Thymus (tissue), 11 donors: Measurements from ENCODE around the gene PNMA8A. TPM values are rescaled to one million over a fixed set of nuclear protein-coding genes. Genes with fewer than 3 reads are reported as not detected.

Experiments used
- DNase-seq, 9 donors: peaks; one replicate each; pipeline ENCODE4 v3.0.0-alpha.2; 2013; ENCODE audit warnings: low spot score in 9 of 9, low read depth in 6 of 9, missing footprints in 1 of 9
- H3K27ac ChIP-seq, 2 donors: one replicate each; pipeline ENCODE4 v1.5.1; 2013; ENCODE audit warnings: control low read depth in 1 of 2, low read depth in 1 of 2, low read length in 1 of 2, mild to moderate bottlenecking in 1 of 2, moderate library complexity in 1 of 2
- H3K27me3 ChIP-seq, 2 donors: one replicate each; pipeline ENCODE4 v1.5.1; 2013; ENCODE audit warnings: low read length in 1 of 2; ENCODE audit not compliant: control insufficient read depth in 2 of 2, insufficient read depth in 1 of 2
- H3K36me3 ChIP-seq, 2 donors: one replicate each; pipeline ENCODE4 v1.5.1; 2013; ENCODE audit warnings: low read length in 1 of 2, mild to moderate bottlenecking in 1 of 2, moderate library complexity in 1 of 2; ENCODE audit not compliant: control insufficient read depth in 2 of 2, insufficient read depth in 2 of 2
- H3K4me1 ChIP-seq, 2 donors: one replicate each; pipeline ENCODE4 v1.5.1; 2013; ENCODE audit warnings: low read length in 2 of 2; ENCODE audit not compliant: control insufficient read depth in 2 of 2, insufficient read depth in 2 of 2
- H3K4me3 ChIP-seq, 2 donors: one replicate each; pipeline ENCODE4 v1.5.1; 2013; ENCODE audit warnings: low read length in 2 of 2, control low read depth in 1 of 2, mild to moderate bottlenecking in 1 of 2
- H3K9me3 ChIP-seq, 2 donors: one replicate each; pipeline ENCODE4 v1.5.1; 2013; ENCODE audit warnings: low read length in 1 of 2, mild to moderate bottlenecking in 1 of 2; ENCODE audit not compliant: control insufficient read depth in 2 of 2, insufficient read depth in 1 of 2
- WGBS: extraction: QIAGEN DNeasy Blood & Tissue Kit; methylation state at CpG from one replicate; pipeline ENCODE4 v1.1.7; 2013; 5-methylcytosine and 5-hydroxymethylcytosine counted together
- polyA plus RNA-seq: library from polyadenylated mRNA; stranded (reverse); fragments of 200-250 nt; gene quantifications from one replicate; pipeline ENCODE4 v1.2.3, GENCODE V29; 2013
- total RNA-seq: library from RNA; stranded (reverse); fragments of 120-200 nt; gene quantifications from one replicate; pipeline ENCODE4 v1.2.4, GENCODE V29; 2013
- donor health status: healthy.

The PNMA8A gene
- total and polyA plus RNA-seq, 2 donors, result 9.7 to 45.4 TPM

- peaks cover 22 to 46% of the 10 kb centered on the region in 2 donors for H3K27me3 ChIP-seq
- no peaks in the 10 kb centered on the region for H3K36me3 ChIP-seq
- 44% methylated on average over 10 of the region's 10 CpGs for WGBS
- no peak overlapping the region for H3K4me3 ChIP-seq
- H3K9me3 ChIP-seq, result no peaks in the 10 kb centered on the region
- H3K4me1 ChIP-seq, result peaks cover 0 to 7% of the 10 kb centered on the region in 2 donors
- no peak overlapping the region for H3K27ac ChIP-seq
- DNase-seq, result no peak
Observed at GRCh38 chr19:46431824-46432223, 39.5 kb downstream of the PNMA8A start.

- Histone ChIP-seq H3K9me3 (no peaks in the 10 kb centered on the region), H3K4me1 (peaks cover 0 to 8% of the 10 kb centered on the region in 2 donors), H3K4me3 (no peak overlapping the region), H3K36me3 (no peaks in the 10 kb centered on the region), H3K27ac (no peak overlapping the region), H3K27me3 (peaks cover 36 to 63% of the 10 kb centered on the region in 2 donors)
- DNase-seq, result no peak
- WGBS, result 83% methylated on average over 4 of the region's 4 CpGs
Observed at GRCh38 chr19:46429999-46430398, 41.4 kb downstream of the PNMA8A start.

DNA sequence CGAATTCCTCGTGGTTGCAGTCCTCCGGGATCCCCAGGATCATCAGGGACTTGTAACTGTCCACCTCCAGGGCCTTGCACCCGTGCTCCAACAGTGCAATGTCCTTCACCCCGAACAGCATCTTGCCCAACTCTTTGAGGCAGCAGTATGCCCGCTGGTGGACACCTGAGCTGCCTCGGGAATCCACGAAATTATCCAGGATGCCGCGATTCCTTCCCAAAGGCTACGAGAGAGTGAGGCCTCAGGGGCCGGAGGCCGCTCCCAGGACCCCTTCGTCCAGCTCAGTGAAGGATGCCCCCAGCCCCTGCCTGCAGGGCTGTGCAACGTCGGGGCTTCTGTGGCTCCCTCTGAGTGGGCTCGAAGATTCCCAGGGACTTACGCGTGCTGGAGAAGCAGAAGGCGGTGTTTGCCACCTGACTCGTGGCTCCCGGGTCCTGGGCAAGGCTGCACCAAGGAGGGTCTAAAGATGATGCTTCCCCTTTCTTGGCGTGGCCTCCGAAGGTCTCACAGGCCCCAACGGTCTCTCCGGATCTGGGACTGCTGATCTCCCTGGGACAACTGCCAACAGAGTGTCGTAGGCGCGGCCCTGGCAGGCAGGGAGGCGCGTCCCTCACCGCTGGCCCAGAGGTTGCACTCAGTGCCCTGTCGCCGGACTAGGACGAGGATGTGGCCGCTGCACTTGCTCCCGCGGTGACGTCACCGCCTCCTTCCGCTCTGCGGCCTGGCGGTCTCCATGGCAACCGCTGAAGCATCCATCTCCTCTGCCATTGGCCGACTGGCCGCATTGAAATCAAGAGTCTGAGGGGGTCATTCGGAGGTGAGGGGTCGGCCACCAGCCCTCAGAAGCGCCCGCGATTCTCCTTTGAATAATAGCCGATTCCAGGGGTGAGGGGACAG, 42.9 kb downstream of the PNMA8A start, which contains the start of gene PNMA8C:
TSS of gene PNMA8C (minus strand) at position 698 of the 897 bp plus-strand sequence. CDS start at position 121, 577 bp downstream.
- no peaks in the 10 kb centered on the region for H3K9me3 ChIP-seq
- H3K27me3 ChIP-seq, result peaks cover 38 to 71% of the 10 kb centered on the region in 2 donors
- peaks cover 0 to 8% of the 10 kb centered on the region in 2 donors for H3K4me1 ChIP-seq
- H3K4me3 ChIP-seq, result no peak within 1 kb of the TSS
- DNase-seq, result no peak
- H3K27ac ChIP-seq, result no peak within 1 kb of the TSS
- no peaks in the 10 kb centered on the region for H3K36me3 ChIP-seq
- 29% methylated on average over 52 of the region's 52 CpGs for whole genome bisulfite sequencing

- Histone ChIP-seq H3K4me1 (peaks cover 0 to 8% of the 10 kb centered on the region in 2 donors), H3K27me3 (peaks cover 38 to 74% of the 10 kb centered on the region in 2 donors), H3K27ac (no peak overlapping the region), H3K36me3 (no peaks in the 10 kb centered on the region), H3K4me3 (no peak overlapping the region), H3K9me3 (no peaks in the 10 kb centered on the region)
- DNase-seq, result no peak
- WGBS, result 89% methylated on average over 17 of the region's 17 CpGs
Observed at GRCh38 chr19:46427518-46428045, 43.8 kb downstream of the PNMA8A start.

GRCh38 chr19:46426506-46427162, 44.7 kb downstream of the PNMA8A start:
- Histone ChIP-seq H3K4me1 (peaks cover 0 to 8% of the 10 kb centered on the region in 2 donors), H3K36me3 (no peaks in the 10 kb centered on the region), H3K27me3 (peaks cover 38 to 70% of the 10 kb centered on the region in 2 donors), H3K4me3 (peak overlapping the region; percentile 37 to 40), H3K27ac (peak overlapping the region in 1 of 2 donors; percentile 31), H3K9me3 (no peaks in the 10 kb centered on the region)
- WGBS, result 5% methylated on average over 32 of the region's 32 CpGs
- DNase-seq, result peak in 3 of 9 donors; percentile 17 to 42 (median 36)

- Histone ChIP-seq H3K4me3 (peak overlapping the region; percentile 37 to 40), H3K4me1 (peaks cover 0 to 8% of the 10 kb centered on the region in 2 donors), H3K27me3 (peaks cover 38 to 67% of the 10 kb centered on the region in 2 donors), H3K9me3 (no peaks in the 10 kb centered on the region), H3K27ac (no peak overlapping the region), H3K36me3 (no peaks in the 10 kb centered on the region)
- no peak for DNase-seq
- 3% methylated on average over 10 of the region's 10 CpGs for WGBS
Observed at GRCh38 chr19:46426035-46426505, 45.3 kb downstream of the PNMA8A start.

- WGBS, result 93% methylated on average over 5 of the region's 5 CpGs
- Histone ChIP-seq H3K36me3 (no peaks in the 10 kb centered on the region), H3K27me3 (peaks cover 29 to 50% of the 10 kb centered on the region in 2 donors), H3K4me1 (peaks cover 0 to 3% of the 10 kb centered on the region in 2 donors), H3K27ac (no peak overlapping the region), H3K9me3 (no peaks in the 10 kb centered on the region), H3K4me3 (no peak overlapping the region)
- no peak for DNase-seq
Observed at GRCh38 chr19:46423188-46423587, 48.2 kb downstream of the PNMA8A start.

- no peak overlapping the region for H3K27ac ChIP-seq
- peaks cover 21 to 46% of the 10 kb centered on the region in 2 donors for H3K27me3 ChIP-seq
- no peak overlapping the region for H3K4me3 ChIP-seq
- no peaks in the 10 kb centered on the region for H3K36me3 ChIP-seq
- WGBS, result 85% methylated on average over 2 of the region's 2 CpGs
- no peak for DNase-seq
- H3K9me3 ChIP-seq, result no peaks in the 10 kb centered on the region
- H3K4me1 ChIP-seq, result peaks cover 0 to 3% of the 10 kb centered on the region in 2 donors
Observed at GRCh38 chr19:46422344-46422743, 49.0 kb downstream of the PNMA8A start.
